Measurements from ENCODE around the gene F7. TPM values are rescaled to one million over a fixed set of nuclear protein-coding genes. Genes with fewer than 3 reads are reported as not detected.

Gene F7
- polyA plus RNA-seq, 1 experiment = 0.05 TPM

DNA sequence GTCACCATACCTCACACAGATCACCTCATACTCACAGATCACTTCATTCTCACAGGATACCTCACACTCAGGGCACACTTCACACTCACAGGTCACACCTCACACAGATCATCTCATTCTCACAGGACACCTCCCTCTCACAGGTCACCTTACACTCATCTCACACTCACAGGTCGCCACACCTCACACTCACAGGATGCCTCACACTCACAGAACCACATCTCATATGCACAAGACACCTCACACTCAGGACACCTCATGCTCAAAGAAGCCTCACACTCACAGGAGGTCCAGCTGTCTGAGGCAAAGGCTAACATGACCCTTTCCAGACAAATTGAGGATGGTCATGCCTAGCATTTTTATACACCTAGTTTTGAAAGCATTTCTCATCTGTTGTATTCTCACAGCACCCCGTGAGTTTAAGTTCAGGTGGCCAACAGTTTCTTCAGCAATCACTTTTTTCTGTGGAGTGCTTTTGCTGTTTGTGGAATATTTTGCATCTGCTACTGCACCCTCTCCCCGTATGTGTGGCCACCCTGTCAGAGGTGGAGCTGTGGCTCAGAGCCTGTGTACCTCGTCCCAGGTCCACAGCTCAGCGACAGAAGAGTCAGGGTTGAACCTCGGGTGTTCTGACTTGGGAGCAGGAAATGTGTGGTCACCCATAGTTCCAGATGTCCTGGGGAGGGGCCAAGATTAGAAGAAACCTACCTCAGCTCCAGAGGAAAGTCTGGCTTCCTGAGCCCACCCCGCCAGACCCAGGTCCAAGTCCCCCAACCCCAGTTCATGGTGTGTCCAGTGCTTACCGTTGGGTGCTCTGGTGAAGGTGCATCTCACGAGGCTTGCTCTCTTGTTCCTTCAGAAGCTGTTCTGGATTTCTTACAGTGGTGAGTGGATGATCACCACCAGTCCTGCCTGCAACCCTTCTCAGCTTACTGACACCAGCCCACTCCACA, 7.6 kb downstream of the F7 start:
- H3K27me3 ChIP-seq (ENCODE audit: control insufficient read depth, insufficient read depth, low read length) = peaks cover 5% of the 10 kb centered on the region
- ChIA-PET POLR2A (no interaction called here), CTCF (interaction anchor here (0.7 to 1.0 kb wide), 2 partner anchors 11 to 19 kb away, joined by 3 read pairs; no protein-coding TSS in a partner anchor)
- TF ChIP-seq, protein P1, sequence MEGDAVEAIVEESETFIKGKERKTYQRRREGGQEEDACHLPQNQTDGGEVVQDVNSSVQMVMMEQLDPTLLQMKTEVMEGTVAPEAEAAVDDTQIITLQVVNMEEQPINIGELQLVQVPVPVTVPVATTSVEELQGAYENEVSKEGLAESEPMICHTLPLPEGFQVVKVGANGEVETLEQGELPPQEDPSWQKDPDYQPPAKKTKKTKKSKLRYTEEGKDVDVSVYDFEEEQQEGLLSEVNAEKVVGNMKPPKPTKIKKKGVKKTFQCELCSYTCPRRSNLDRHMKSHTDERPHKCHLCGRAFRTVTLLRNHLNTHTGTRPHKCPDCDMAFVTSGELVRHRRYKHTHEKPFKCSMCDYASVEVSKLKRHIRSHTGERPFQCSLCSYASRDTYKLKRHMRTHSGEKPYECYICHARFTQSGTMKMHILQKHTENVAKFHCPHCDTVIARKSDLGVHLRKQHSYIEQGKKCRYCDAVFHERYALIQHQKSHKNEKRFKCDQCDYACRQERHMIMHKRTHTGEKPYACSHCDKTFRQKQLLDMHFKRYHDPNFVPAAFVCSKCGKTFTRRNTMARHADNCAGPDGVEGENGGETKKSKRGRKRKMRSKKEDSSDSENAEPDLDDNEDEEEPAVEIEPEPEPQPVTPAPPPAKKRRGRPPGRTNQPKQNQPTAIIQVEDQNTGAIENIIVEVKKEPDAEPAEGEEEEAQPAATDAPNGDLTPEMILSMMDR (IDR thresholded peaks at IDR 0.05; ENCODE audit: insufficient read depth, low read depth, low read length) = no peak
- no peak for DNase-seq (ENCODE audit: low read depth)
- no peaks in the 10 kb centered on the region for H3K36me3 ChIP-seq (ENCODE audit: control insufficient read depth, insufficient read depth, low read length)
- no peak overlapping the region for H3K4me3 ChIP-seq (ENCODE audit: low read depth, low read length)

DNA sequence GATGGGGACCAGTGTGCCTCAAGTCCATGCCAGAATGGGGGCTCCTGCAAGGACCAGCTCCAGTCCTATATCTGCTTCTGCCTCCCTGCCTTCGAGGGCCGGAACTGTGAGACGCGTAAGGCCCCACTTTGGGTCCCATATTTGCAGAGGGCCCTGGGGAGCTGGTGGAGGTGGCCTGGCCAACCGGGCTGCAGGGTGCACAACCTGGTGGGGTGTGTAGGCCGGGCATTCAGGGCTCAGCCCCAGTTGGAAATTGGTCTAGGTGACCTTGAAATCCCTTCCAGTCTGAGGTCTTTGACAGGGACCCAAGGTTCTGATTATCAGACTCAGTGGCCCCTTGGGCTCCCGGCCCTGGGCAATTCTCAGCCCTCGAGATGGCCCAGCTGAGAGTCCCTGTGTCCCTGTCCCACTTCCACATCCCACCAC, 8.3 kb downstream of the F7 start:
- CTCF ChIA-PET = interaction anchor here (0.7 to 1.0 kb wide), 2 partner anchors 12 to 18 kb away, joined by 3 read pairs; no protein-coding TSS in a partner anchor
- TF ChIP-seq, protein P1 (IDR thresholded peaks at IDR 0.05; ENCODE audit: insufficient read depth, low read depth, low read length) = no peak
- peaks cover 5% of the 10 kb centered on the region for H3K27me3 ChIP-seq (ENCODE audit: control insufficient read depth, insufficient read depth, low read length)
- POLR2A ChIA-PET = no interaction called here
- no peak for DNase-seq (ENCODE audit: low read depth)
- no peaks in the 10 kb centered on the region for H3K36me3 ChIP-seq (ENCODE audit: control insufficient read depth, insufficient read depth, low read length)
- no peak overlapping the region for H3K4me3 ChIP-seq (ENCODE audit: low read depth, low read length)

DNA sequence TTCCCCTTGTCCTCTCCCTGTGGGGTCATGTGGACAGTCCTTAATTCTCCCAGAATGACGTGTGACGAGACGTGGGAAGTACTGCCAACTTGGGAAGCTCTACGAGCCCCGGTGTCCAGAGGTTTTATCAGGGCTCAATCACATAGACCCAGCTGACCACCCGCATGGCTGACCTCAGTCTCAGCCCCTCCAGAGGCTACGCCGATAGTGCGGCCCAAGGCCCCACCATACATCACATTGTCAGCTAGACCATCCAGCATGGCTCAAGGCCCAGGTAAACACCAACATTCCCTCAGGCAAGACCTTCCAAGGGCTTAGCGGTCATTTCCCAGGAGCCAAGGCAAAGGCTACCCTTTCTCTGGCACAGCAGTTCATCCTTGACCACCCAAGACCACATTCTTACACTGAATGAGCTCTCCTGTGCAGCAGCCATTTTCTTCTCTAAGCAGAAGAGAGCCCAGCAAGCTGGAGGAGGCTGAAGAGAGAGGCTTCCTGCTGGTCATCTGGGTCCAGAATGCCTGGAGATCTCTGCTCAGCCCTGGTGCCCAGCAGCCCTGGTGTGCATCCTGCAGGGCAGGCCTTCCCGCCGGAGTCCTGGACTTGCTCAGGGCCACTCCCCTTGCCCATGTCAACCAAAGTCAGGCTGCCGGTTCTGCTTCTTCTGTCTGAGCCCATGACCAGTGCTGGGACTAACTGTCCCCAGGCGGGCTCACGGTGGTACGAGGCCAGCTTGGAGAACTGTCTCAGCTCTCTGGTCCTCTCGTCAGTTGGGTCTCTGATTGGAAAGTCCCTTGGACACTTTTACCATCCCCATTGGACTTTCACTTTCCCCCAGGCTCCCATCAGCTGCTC, 9.1 kb downstream of the F7 start:
- Histone ChIP-seq H3K36me3 (ENCODE audit: control insufficient read depth, insufficient read depth, low read length) (no peaks in the 10 kb centered on the region), H3K27me3 (ENCODE audit: control insufficient read depth, insufficient read depth, low read length) (peaks cover 5% of the 10 kb centered on the region), H3K4me3 (ENCODE audit: low read depth, low read length) (no peak overlapping the region)
- no peak for DNase-seq (ENCODE audit: low read depth)
- TF ChIP-seq, protein P1 (IDR thresholded peaks at IDR 0.05; ENCODE audit: insufficient read depth, low read depth, low read length) = no peak
- ChIA-PET POLR2A (no interaction called here), CTCF (no interaction called here)

DNA sequence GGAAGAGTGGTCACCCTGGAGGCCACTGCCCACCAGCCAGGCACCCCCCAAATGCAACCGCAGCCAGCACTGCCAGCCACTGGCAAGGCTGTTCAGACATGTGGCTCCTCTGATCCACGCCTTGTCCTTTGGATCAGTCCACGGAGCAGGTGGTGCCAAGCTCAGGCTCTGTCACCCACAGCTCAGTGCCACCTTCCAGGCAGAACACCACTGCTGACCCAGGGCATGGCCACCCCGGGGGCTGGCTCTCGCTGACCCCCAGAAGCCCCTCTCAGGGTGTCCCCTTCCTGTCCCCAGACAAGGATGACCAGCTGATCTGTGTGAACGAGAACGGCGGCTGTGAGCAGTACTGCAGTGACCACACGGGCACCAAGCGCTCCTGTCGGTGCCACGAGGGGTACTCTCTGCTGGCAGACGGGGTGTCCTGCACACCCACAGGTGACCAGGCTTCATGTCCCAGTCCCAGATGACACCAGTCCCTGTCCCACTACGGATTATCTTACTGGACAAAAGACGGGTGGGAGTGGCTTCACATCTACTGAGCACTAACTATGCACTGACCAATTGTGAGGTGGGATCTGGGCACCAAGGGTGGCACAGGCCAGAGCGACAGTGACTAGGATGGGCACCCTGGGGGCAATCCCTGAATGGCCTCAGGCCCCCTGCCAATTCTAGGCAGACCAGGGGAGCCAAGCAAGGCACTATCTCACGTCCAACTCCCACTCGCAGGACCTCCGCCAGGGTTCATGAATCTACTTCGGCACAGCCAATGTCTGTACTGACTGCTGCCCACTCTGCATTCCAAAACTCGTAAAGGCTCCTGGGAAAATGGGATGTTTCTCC, 10.0 kb downstream of the F7 start:
- POLR2A ChIA-PET = no interaction called here
- Histone ChIP-seq H3K27me3 (ENCODE audit: control insufficient read depth, insufficient read depth, low read length) (peaks cover 4% of the 10 kb centered on the region), H3K36me3 (ENCODE audit: control insufficient read depth, insufficient read depth, low read length) (no peaks in the 10 kb centered on the region), H3K4me3 (ENCODE audit: low read depth, low read length) (no peak overlapping the region)
- no peak for DNase-seq (ENCODE audit: low read depth)
- CTCF ChIA-PET = no interaction called here
- TF ChIP-seq, protein P1 (IDR thresholded peaks at IDR 0.05; ENCODE audit: insufficient read depth, low read depth, low read length) = no peak
